COLO829 (cell line): Measurements from ENCODE around the gene GPX3.

Experiments used
- DNase-seq: peaks from one replicate; pipeline ENCODE4 v3.0.0; 2012; ENCODE audit warnings: low spot score

The GPX3 gene, protein sequence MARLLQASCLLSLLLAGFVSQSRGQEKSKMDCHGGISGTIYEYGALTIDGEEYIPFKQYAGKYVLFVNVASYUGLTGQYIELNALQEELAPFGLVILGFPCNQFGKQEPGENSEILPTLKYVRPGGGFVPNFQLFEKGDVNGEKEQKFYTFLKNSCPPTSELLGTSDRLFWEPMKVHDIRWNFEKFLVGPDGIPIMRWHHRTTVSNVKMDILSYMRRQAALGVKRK

DNA sequence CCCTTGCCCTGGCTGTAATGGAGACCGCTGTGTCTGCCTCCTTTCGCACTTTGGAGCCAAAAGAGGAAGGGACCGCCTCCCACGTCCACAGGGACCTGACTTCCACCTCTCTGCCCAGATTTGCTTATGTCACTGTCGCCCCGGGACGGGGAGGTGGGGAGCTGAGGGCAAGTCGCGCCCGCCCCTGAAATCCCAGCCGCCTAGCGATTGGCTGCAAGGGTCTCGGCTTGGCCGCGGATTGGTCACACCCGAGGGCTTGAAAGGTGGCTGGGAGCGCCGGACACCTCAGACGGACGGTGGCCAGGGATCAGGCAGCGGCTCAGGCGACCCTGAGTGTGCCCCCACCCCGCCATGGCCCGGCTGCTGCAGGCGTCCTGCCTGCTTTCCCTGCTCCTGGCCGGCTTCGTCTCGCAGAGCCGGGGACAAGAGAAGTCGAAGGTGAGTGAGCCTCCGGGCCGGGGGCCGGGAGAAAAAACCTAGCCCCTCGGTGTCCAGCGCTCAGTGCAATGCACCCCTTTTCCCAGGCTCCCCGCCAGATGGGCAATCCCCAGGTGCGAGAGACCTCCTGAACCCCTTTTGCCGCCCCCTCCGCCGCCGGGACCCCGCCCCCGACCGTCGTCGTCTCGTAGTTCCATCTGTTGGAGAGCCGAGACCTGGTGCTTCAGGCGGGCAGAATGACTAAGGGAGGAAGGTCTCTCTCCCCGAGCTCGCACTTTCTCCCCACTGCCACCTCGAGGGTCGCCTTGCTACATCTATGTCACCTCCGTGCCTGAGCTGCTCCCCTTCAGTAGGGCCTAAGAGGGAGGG lies at the start of gene GPX3:
GPX3 (plus strand) TSS at position 288 of the 807 bp plus-strand sequence; CDS start at position 352, 64 bp downstream.
- DNase-seq: no peak

DNA sequence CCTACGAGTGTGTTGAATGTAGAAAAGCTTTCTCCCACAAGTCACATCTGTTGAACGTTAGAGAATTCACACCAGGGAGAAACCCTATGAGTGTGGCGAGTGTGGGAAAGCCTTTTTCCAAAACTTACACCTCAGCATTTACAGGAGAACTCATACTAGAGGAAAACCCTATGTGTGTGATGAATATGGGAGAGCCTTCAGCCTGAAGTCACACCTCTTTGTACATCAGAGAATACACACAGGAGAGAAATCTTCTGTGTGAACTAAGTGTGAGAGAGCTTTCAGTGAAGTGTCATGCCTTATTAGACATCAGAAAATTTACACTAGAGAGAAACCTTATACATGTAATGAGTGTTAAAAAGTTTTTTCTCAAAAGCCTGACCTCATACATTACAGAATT lies 41.8 kb upstream of the GPX3 start:
- no peak for DNase-seq

DNA sequence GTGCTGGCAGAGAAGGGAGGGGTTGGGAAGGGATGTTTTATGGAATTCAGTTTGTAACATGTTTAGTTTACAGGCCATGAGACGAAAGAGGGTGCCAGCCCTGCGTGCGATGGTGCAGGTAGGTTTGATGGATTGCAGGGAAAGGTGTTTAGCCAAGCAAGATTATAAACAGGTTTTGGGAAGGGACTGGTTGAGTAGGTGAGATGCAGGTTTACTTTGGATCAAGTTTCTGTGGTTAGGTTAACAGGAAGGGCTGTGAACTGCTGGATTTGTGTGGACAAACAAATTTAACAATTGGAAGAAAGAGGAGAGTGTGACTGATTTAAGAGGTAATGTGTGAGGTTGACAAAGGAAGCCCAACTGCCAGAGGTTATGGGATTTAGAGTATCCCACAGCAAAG lies 32.6 kb upstream of the GPX3 start:
- no peak for DNase-seq

DNA sequence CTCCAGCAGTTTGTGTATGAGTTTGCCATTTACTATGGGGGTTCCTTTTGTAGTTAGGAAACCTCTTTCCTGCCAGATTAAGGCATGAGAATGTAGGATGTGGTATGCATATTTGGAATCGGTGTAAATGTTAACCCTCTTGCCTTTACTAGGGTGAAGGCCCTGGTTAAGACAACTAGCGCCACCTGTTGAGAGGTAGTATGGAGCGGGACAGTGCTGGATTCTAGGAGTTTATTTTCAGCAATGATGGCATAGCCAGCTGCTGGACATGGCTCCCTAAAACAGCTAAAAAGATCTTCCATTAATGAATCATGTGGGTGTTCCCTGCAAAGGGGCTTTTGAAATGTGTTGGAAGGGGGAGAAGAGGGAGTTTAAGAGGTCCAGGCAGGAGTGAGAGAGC lies 30.7 kb upstream of the GPX3 start:
- no peak for DNase-seq

DNA sequence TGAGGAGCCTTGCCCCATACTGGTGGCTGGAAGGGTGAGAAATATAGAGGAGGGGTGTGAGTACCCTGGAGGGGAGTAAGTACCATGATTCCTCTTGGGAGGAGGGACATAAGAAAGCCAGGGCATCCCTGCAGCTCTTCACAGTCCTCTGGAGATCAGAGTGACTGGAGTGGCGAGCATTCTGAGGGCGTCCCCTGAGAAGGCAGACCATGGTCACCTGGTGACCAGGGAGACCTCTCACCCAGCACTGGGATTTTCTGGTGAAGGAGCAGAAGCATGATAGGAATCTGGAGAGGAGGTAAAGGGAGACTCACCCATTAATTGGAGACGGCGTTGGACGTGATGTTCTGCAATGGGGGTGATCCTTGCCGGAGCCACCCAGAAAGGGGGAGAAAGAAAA lies 27.7 kb upstream of the GPX3 start:
- no peak for DNase-seq

DNA sequence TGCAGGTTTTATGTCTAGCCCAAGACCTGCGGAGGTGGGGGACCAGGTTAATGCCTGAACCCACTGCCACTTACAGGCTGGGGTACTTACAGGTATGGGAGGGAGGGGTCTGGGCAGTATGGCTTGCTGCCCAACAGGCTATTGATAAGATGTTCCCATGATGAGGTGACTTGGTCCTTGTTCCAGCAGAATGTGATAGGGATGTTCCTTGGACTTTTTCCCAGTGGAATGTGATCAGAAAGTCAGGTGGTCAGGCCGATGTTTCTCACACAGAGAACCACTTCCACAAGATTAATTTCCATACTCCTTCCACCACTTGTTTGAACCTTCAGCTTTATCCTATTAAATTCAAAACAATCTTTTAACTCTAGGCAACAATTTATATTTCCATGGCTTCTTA lies 27.0 kb upstream of the GPX3 start:
- DNase-seq: no peak

DNA sequence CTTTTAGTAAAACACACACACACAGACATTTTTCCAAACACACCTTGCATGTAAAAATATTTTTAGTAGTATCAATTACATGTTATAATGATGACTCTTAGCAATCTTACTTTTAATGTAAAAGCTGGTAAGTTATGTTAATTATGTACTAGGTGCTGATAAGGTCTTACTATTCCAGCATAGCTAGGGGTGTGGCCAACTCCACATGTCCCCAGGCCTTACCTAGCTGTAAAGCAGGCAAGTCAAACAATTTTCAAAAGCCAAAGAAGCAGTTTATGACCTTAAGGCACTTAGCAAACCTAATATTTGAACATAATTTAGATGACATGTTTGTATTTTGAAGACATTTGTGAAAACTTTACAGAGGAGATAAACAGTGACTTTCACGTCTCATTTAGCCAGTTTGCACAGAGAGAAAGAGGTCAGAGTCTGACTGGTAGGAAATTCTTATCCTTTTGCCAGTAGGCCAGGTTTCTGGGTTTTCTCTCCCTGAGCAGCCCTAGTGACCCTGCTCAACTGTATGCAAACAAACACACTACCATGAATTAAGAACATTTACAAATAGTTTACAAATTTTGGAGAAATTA lies 26.5 kb upstream of the GPX3 start:
- no peak for DNase-seq

DNA sequence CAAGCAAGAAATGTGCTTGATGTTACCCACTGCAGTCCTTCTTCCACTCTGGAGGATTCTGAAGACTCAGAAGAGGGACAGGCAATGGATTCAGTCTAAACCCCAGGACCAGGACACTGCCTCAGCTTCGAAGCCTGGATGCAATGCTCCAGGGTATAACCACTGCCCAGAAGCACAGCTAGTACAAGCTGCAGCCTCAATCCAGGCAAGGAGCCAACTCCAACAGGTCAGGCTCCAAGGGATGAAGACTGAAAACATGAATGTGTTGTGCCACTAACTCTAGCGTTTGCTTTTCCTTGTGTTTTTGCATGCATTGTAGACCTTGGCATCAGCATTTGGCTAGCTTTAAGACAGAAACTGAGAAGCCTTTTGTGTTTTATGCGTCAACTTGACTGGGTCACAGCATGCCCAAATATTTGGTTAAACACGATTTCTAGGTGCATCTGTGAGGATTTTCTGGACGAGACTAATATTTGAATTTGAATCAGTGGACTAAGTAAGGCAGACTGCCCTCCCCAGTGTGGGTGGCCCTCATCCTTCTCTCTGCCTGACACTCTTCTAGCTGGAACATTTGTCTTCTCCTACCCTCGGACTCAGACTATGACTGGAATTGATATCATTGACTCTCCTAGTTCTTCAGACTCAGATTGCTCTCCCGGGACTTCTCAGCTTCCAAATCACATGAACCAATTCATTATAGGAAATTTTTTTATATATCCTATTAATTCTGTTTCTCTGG lies 20.5 kb upstream of the GPX3 start:
- DNase-seq: no peak

DNA sequence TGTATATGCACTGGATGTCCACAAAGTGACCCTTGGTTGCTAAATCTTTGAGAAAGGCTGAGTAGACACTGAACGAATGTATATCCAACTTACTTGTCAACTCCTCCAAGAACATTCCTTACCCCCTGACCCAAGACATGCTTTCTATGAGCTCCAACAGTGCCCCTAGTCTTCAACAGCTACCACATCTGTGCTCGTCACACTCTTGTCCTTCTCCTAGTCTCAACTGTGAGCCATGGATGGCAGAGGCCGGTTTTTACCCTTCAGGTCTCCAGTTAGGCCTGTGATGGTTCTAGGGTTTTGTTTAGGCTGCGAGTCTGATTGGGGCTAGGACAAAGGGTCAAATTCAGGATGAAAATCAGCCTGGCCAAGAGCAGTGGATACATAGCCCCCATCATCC lies 19.0 kb upstream of the GPX3 start:
- DNase-seq: no peak

DNA sequence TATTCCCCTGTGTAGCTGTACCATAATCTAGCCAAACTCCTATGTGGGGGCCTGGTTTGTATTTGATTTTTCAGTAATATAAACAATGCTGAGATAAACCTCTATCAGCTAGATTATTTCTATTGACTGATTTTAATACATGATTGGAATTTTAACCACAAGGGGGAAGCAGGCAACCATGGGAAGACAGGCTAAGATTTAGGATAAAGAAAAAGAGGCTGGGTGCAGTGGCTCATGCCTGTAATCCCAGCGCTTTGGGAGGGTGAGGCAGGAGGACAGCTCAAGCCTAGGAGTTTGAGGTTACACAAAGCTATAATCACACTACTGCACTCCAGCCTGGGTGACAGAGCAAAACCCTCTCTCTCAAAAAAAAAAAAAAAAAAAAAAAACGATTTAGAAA lies 18.1 kb upstream of the GPX3 start:
- peak; percentile 4 for DNase-seq

DNA sequence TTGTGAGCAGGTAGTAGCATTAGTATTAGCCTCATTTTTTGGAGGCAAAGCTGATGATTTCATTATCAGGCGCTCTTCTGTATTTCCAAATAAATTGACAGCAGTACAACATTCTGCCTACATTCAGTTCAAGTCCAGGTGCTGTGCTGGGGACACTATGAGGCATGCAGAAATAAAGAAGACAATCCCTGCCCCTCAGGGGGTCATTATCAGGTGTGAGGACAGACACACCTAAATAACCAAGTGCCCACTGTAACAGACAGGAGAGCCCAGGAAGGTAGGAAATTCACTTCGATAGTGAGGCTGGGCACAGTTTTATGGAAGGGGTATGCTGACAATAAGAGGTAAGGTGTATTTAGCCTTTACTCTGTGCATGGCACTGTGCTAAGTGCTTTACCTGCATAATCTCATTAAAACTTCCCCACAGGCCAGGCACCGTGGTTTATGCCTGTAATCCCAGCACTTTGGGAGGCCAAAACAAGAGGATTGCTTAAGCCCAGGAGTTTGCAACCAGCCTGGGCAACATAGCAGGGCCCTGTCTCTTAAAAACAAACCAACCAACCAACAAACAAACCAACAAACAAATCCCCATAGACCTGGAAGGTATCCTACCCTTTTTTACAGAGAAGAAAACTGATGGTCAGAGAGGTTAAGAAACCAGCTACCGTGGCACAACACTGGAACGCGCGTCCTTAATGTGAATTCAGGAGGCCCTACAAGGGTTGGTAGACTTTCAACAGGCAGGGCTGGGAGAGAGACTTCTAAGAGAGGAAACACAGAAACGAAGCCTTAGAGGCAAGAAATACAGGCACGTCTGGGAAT lies 17.5 kb upstream of the GPX3 start:
- no peak for DNase-seq

DNA sequence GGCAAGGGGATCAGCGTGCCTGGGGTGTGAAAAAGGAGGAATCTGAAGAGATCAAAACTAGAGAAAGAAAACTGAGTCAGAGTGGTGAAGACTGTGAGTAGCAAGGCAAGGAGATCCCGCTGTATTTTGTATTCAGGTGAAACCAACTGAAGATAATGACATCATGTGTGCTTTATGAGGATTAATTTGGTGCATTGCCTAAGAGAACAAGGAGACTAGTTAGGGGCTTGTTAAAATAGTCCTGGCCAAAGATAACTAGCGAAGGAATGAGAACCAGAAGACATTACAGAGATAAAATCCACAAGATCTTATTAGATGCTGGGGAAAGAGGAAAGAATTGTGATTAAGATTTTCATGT lies 16.9 kb upstream of the GPX3 start:
- DNase-seq: no peak

DNA sequence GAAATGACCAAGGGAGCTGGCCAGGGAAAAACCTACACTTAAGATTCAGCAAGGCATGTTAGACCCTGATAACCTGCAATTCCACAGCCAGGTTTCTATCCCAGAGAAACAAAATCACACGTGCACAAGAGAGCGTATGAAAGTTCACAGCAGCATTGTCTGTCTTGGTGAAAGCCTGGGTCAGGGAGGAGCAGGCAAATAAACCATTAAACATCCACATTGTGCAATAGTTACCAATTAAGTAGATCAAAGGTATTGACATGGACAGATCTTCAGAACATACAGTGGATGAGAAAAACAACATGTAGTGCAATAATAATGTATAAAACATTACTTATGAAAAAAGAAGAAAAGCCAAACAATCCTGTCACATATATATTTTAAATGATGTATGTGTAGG lies 15.9 kb upstream of the GPX3 start:
- no peak for DNase-seq

DNA sequence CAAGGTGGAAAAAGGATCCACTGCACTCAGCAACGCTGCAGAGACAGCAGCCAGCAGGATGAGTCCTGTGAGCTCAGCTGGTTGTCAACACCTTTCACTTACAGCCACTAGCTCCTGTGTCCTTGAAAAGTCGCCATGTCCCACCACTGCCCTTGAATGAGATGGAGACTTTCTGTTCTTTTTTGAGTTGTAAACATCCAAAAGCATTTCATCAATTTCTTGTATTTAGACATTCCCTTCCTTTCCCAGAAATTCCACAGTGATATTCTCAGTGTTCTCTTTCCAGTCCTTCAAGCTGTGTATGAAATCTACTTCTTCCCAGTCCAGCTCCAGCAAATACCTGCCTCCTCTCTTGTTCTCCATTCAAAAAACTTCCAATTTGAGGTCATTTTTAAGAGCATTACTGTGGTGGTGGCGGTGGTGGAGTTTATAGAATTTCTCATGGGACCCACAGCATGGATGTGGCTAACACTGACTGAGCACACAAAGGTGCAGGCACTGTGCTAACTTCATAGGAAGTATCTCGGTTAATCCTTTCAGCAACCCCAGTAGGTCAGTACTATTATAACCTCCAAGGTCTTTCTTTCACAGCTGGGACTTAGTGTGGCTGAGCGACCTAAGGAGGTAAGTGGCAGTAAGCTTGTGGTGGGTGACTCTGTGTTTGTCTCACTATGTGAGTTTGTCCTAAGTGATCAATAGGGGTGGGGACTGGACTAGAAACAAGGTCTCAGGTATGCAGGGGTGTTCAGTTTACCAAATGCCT lies 15.0 kb upstream of the GPX3 start:
- DNase-seq: no peak

DNA sequence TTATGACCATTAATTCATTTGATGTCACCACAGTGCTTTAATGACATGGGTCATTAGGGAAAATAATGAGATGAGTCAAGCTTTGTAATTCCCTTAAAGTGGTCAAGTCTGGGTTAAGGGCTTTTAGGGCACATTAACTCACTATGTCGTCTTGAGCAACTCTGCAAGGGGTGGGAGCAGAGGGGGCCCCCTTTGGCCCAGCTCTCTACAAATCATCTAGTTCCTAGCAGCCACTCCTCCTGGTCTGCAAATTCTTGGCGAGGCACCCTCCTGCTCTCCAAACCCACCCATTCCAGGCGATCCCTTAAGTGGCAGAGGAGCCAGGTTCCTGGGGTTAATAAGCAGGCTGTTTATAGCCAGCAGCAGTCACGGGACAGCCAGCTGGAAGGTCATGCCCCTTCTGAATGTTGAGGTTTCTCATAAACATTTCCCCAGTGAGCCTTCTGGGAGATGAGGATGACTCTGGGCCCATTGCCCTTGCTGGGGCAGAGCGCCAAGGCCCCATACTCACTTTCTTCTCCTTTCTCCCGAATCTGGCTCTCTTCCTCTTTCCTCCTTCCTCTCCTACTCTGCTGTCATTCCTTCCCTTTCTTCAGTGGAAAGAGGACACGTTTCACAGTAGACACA lies 14.3 kb upstream of the GPX3 start:
- no peak for DNase-seq

DNA sequence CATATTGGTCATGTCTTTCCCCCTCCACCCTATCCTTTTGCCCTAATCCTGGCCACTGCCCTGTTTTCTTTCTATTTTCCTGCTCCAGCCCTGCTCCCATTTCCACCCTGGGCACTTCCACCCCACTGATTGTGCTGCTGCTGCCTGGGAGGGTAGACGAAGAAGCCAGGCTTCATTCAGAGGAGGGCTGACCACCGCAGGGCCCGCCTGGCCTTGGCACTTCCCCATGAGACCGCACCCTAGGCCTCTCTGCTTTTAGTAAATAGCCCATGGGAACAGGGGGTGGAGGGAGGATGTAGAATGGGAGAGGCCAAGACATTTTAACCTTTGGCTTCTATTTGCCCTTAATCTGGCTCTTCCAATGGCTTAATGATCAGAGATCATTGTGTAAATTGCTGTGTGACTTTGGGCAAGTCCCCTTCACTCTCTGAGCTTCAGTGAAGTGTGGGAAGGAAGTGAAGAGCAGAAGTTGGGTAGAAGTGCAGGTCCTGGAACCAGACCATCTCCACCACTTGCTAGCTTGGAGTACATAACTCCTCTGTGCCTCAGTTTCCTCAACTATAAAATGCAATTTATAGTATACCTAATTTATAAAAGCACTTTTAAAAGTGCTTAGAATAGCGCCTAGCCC lies 13.6 kb upstream of the GPX3 start:
- DNase-seq: no peak

DNA sequence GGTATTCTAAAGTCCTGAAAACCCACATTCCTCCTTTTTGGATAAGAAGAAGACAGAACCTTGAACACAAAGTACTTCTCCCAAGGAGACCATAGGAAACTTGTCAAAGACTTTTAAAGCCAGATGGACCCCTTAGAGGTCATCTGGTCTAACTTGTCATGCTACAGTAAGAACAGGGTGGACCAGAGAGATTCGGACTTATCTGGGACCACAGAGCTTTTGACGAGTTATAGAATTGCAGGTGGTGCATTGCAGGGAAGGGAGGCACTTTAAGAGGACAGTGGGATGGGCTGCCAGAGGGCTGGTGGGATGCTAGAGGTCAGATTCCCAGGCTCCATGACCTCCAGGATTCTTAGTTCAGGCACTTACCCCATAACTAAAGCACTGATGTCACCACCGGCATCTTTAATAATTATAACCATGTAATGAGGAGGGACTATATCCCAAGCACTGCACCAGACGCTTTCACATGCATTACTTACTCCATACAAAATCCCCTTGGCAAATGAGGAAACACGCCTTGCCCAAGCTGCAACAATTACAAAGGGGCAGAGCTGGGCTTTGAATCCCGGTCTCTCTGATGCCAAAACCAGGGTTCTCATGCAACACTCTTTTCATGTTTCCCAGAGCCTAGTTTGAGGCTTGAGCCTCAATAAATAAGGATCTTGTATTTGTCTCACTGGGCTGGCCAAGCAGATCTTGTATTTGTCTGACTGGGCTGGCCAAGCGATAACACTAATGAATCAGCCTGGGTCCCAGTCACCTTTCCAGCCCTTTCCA lies 12.8 kb upstream of the GPX3 start:
- no peak for DNase-seq

DNA sequence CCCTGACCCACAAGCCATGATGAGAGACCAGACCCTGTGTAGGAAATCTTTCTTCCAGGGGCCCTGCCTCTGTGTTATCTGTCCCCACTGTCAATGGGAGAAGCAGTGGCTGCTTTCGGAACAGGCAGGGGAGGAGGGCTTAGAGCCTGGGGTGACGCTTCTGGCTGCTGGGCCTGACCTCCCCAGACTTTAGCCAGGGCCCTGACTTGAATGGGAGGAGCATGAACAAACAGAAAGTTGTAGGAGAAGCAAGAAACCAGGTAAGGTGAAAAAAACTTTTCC lies 12.2 kb upstream of the GPX3 start:
- DNase-seq: no peak

DNA sequence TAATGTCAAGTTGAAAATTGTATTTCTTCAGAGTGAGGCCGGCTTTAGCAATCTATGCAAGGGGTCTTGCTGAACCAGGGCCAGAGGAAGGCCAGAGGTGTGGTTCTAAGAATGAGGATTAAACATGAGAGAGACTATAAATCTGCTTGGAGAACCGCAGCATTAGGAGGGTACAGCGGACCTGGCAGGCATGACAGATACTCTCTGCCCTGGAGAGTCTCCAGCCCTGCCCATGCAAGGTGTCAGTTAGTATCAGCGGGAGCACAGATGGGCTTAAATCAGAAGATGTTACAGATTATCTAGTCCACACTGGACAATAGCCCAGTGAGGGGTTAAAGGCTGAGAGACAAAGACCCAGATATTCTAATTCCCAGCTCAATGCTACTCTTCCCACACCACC lies 11.5 kb upstream of the GPX3 start:
- no peak for DNase-seq

DNA sequence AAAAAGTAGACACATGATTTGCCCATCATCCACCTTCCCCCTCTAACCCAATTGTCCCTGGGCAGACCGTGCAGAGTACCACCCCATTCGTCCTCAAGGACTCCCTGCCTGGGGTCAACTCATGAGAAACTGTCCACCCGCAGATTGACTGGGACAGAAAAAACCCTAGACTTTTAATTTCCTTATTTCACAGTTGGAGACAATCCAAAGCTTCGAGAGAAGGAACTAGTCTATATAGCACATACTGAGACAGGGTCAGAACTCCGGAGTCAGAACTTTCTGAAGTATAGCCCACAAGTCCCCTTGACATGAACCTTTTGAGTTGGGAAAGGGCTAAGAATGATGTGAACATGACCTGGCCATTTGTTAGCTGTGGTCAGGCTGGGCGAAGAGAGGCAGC lies 7.5 kb upstream of the GPX3 start:
- no peak for DNase-seq
